ENCODE results near the gene MAML1. TPM values are rescaled to one million over a fixed set of nuclear protein-coding genes. Genes with fewer than 3 reads are reported as not detected.

Gene MAML1
- total RNA-seq, 1 donor from 2014 or later: 11.8 TPM

DNA sequence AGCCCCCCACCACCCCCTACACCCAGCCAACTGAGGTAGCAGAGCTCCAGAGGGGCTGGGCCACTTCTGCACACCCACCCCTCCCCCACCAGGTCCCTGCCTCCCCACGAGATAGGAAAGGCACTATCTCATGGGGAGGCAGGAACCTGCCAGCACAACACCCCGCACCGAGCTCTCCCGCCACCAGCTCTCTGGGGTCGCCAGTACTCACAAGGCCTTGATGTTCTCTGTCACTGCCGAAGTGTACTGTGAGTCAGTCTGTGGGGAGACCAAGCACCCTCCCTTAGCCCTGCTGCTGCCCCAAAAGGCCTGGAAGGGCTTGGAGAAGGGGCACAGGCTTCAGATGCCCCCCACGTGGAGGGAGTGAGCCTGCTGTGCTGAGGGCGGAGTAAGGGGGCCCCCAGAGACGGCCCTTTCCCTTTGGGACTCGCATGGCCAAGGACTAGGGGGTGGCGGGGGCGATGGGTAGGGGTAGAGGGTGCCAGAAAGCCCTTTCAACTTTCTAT is 68.1 kb downstream of the MAML1 start:
- no peak for DNase-seq (ENCODE audit: low read depth)
- no peak overlapping the region for H3K4me3 ChIP-seq (ENCODE audit: low read depth, low read length)
- TF ChIP-seq, protein P1, sequence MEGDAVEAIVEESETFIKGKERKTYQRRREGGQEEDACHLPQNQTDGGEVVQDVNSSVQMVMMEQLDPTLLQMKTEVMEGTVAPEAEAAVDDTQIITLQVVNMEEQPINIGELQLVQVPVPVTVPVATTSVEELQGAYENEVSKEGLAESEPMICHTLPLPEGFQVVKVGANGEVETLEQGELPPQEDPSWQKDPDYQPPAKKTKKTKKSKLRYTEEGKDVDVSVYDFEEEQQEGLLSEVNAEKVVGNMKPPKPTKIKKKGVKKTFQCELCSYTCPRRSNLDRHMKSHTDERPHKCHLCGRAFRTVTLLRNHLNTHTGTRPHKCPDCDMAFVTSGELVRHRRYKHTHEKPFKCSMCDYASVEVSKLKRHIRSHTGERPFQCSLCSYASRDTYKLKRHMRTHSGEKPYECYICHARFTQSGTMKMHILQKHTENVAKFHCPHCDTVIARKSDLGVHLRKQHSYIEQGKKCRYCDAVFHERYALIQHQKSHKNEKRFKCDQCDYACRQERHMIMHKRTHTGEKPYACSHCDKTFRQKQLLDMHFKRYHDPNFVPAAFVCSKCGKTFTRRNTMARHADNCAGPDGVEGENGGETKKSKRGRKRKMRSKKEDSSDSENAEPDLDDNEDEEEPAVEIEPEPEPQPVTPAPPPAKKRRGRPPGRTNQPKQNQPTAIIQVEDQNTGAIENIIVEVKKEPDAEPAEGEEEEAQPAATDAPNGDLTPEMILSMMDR (conservative IDR thresholded peaks at IDR 0.05; ENCODE audit: low read depth, low read length): no peak

DNA sequence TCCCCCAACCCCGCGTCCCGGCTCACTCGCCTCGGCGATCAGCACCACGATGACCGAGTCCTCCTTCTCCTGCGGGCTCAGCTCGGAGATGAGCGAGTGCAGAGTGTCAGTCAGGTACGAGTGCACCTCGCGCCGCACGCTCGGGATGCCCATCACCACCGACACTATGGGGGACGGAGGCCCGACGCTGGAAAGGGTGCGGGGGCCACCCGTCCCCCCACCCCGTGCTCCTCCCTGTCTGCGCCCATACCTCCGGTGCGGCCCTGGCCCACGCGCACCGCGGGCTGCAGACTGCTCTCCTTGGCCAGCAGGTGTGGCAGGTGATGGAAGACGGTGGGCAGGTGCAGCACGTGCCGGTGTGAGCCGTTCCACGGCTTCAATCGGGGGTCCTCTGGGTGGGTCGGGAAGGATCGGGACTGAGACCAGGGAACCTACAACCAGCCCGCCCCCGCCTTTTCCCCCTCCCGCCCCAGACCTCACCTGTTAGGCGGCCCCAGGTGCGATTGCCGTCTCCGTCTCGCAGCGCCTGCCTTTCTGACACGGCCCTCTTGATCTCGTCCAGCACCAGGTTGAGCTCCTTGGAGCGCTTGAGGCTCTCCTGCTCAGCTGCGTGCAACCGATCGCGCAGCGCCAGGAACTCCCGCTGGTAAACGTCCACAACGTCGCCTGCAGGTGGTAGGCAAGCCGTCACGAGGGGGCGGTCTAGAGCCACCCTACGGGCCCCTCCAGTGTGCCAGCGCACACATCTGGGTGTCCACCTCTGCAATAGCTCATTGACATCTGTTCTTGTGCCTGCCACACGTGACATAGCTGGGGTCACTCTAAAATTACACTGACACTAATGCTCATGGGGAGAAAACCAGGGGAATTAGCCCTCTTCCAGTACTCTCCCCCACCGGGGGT is 68.9 kb downstream of the MAML1 start:
- TF ChIP-seq, protein P1 (conservative IDR thresholded peaks at IDR 0.05; ENCODE audit: low read depth, low read length): peak; percentile 58
- no peak for DNase-seq (ENCODE audit: low read depth)
- H3K4me3 ChIP-seq (ENCODE audit: low read depth, low read length): no peak overlapping the region

DNA sequence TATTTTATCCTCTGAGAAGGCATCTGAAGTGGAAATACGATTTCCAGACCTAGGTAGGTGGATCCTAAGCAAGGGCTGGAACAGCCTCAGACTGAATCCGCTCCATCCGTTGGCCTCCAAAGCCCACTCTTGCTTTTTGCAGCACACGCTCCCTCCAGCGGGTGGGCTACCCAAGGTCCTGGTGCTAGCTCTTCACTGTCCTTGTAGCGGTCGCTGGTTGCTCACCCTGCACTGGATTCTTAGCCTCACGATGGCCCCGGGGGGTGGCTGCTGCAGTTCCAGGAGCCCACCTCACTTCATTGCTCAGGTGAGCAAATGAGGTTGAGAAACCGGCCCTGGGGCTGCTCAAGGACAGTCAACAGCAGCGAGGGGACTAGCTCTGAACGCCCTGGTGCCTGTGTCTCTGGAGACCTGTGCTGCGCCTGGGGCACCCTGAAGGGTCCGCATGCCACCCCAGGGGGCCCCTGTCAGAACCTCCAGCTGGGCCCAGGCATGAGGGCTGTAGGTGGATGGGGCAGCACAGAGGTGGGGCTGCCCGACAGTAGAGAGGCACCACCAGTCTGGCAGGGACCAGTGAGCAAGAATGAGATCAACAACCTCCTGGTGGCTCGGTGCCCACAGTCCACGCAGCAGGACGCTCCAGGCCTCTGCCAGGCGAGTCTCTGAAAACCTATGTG is 69.7 kb downstream of the MAML1 start:
- TF ChIP-seq, protein P1 (conservative IDR thresholded peaks at IDR 0.05; ENCODE audit: low read depth, low read length): no peak
- H3K4me3 ChIP-seq (ENCODE audit: low read depth, low read length): no peak overlapping the region
- no peak for DNase-seq (ENCODE audit: low read depth)

DNA sequence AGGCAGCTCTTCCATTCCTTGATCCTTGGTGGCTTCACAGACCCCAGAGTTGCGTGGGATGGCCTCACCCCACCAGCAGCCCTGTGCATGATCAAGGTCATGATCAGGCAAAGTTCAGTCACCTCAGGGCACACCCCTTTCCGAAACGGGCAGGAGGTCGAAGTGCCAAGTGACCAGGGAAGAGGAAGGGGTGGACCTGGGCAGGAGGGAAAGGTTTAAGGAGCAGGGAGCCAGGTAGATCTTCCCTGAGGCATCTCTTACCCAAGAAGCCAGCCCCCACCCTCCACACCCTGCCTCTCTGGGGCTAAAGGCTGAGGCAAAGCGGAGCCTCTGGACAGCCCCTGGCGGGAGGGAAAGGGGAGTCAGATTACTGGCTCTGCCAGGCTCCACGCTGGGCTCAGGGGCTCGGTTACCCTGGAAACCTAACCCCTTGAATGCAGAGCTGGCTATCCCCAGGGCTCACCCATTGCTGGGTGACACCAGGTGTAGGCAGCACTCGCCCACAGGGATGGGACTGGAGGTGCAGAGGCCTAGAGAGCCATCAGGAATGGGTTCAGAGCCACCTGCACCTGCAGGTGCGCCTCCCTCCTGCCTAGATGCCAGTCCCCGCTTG is 70.4 kb downstream of the MAML1 start:
- TF ChIP-seq, protein P1 (conservative IDR thresholded peaks at IDR 0.05; ENCODE audit: low read depth, low read length): no peak
- no peak for DNase-seq (ENCODE audit: low read depth)
- no peak overlapping the region for H3K4me3 ChIP-seq (ENCODE audit: low read depth, low read length)

DNA sequence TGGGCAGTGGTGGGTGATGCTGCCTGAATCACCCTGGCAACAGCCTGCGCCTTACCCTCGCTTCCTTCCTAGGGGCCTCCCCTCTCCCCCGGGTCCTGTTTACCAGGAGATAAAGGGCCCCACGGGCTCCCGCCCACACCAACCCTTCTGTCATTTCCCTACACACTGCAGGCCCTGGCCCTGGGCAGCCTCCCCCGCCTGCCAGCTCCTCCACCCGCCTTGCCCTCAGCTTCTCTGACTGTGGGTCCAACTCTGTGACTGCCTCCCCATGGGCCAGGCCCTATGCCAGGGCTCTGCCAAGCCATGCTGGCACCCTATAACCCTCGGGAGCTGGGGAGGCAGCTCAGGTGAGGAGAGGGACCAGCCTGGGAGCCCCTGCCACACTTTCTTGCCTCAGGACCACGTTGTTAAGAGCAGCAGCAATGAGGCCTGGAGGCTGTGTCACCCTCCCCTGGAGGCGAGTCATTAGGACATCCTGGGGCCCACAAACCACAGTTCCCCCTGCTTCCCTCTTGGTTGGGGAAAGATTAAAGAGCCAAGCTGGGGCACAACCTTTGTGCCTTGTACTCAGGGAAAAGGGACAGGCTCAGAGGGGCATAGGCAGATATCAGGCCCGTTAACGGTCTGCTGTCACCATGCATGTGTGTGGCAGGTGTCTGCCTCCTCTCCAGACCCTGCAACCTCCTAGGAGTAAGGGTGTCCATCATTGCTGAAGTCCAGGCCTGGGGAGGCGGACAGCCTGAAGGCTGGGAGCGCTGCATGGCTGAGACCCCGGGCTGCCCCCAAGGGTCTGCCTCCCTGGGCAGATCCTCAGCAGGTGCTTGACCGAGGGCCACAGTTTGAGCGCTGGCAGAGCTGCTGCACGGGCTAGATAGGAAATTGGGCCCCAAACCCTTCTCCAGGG is 71.3 kb downstream of the MAML1 start:
- H3K4me3 ChIP-seq (ENCODE audit: low read depth, low read length): peak overlapping the region; percentile 73
- DNase-seq (ENCODE audit: low read depth): no peak
- TF ChIP-seq, protein P1 (conservative IDR thresholded peaks at IDR 0.05; ENCODE audit: low read depth, low read length): no peak

DNA sequence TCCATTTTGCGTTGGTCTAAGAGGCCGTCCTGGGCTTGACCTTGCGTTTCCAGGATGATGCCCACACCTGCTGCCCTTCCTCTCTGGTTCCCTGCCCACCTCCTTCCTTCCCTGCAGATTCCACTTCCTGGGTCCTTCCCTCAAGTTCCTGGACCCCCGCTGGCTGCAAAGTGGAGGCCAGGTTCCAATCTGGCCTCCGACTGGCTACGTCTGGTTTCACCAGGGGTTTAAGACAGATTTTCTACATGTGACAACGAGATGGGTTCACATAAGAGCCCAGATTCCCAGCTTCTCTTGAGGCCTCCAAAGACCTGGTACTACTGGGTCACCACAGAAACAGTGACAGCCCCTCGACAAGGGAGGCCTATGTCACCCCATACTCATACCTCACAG is 71.9 kb downstream of the MAML1 start:
- TF ChIP-seq, protein P1 (conservative IDR thresholded peaks at IDR 0.05; ENCODE audit: low read depth, low read length): no peak
- no peak for DNase-seq (ENCODE audit: low read depth)
- H3K4me3 ChIP-seq (ENCODE audit: low read depth, low read length): peak overlapping the region; percentile 73

Measured in epithelial cell of proximal tubule (primary cell).